SK-N-MC (cell line): ENCODE results near the gene KCNJ15.

Experiments used
- EZH2 ChIP-seq: fragments of 200-600 bp; sonication (generic); IDR thresholded peaks from one replicate; pipeline ENCODE4 v1.6.1; 2017; ENCODE audit warnings: antibody characterized with exemption
- POLR2AphosphoS5 ChIP-seq: IDR thresholded peaks from 2 replicates; pipeline ENCODE4 v1.6.1; 2012; ENCODE audit warnings: mild to moderate bottlenecking, low read depth, low read length, borderline replicate concordance

GRCh38 chr21:38290809-38291208 lies 34.0 kb downstream of the KCNJ15 start:
- TF ChIP-seq POLR2AphosphoS5 = no peak
- no peak for TF ChIP-seq EZH2
